Cardiac muscle cell (in vitro differentiated cells and primary cell): Measurements from ENCODE around the gene SLC25A39. TPM values are rescaled to one million over a fixed set of nuclear protein-coding genes. Genes with fewer than 3 reads are reported as not detected.

Experiments used
- DNase-seq, 2 donors: peaks; one replicate each; pipeline versions ENCODE4 v3.0.0 to v3.0.0-alpha.2; 2010 to 2017; ENCODE audit warnings: low read depth in 1 of 2, low spot score in 1 of 2
- H3K27ac ChIP-seq: fragments of 200-600 bp; sonication (generic); 2 replicates; pipeline ENCODE4 v1.5.1; 2016
- H3K27me3 ChIP-seq: fragments of 200-600 bp; sonication (generic); 2 replicates; pipeline ENCODE4 v1.6.0; 2016; ENCODE audit warnings: control low read depth
- H3K36me3 ChIP-seq: fragments of 200-600 bp; sonication (generic); 2 replicates; pipeline ENCODE4 v1.5.1; 2016; ENCODE audit warnings: control low read depth
- H3K4me1 ChIP-seq: fragments of 200-600 bp; sonication (generic); 2 replicates; pipeline ENCODE4 v1.8.1; 2017; ENCODE audit warnings: low read depth, mild to moderate bottlenecking, mixed run types
- H3K4me3 ChIP-seq: fragments of 200-600 bp; sonication (generic); 2 replicates; pipeline ENCODE4 v1.5.1; 2016; ENCODE audit warnings: mild to moderate bottlenecking
- H3K9me3 ChIP-seq: fragments of 200-600 bp; sonication (generic); 2 replicates; pipeline ENCODE4 v1.5.1; 2017; ENCODE audit warnings: low read depth, mild to moderate bottlenecking, control low read depth
- CTCF ChIP-seq: IDR thresholded peaks from 2 replicates; pipeline ENCODE4 v1.5.1; 2012; ENCODE audit warnings: low read depth, mild to moderate bottlenecking, low read length
- polyA plus RNA-seq: library from polyadenylated mRNA; unstranded; fragments of >200 nt; fragmentation: Nextera tagmentation; extraction: Ambion mirVana; gene quantifications from 2 replicates; pipeline ENCODE4 v1.2.1, GENCODE V29; 2016
- total RNA-seq: library from RNA; depleted of rRNA; stranded (reverse); fragments of >200 nt; gene quantifications from 2 replicates; pipeline ENCODE4 v1.2.3, GENCODE V29; 2016

Gene SLC25A39
- total and polyA plus RNA-seq, 2 experiments from 2014 or later, result 228 to 284 TPM

- Histone ChIP-seq H3K4me1 (no peaks in the 10 kb centered on the region), H3K36me3 (no peaks in the 10 kb centered on the region), H3K27me3 (no peaks in the 10 kb centered on the region), H3K27ac (no peak overlapping the region), H3K9me3 (no peaks in the 10 kb centered on the region), H3K4me3 (no peak overlapping the region)
- DNase-seq, result peak; percentile 97 to 99
- TF ChIP-seq CTCF, result no peak
These were observed 2.3 kb upstream of the SLC25A39 start for GRCh38 chr17:44326861-44327444.

- Histone ChIP-seq H3K4me3 (peak overlapping the region; percentile 53), H3K27me3 (no peaks in the 10 kb centered on the region), H3K9me3 (no peaks in the 10 kb centered on the region), H3K4me1 (no peaks in the 10 kb centered on the region), H3K36me3 (peaks cover 6% of the 10 kb centered on the region), H3K27ac (no peak overlapping the region)
- TF ChIP-seq CTCF, result no peak
- DNase-seq, result peak in 1 of 2 donors; percentile 44
These were observed 492 bp downstream of the SLC25A39 start for GRCh38 chr17:44324092-44324570.

GRCh38 chr17:44323359-44324091, 1.1 kb downstream of the SLC25A39 start:
- H3K9me3 ChIP-seq, result no peaks in the 10 kb centered on the region
- no peak overlapping the region for H3K27ac ChIP-seq
- peak overlapping the region; percentile 53 for H3K4me3 ChIP-seq
- no peak for TF ChIP-seq CTCF
- no peaks in the 10 kb centered on the region for H3K4me1 ChIP-seq
- H3K27me3 ChIP-seq, result no peaks in the 10 kb centered on the region
- no peak for DNase-seq
- peaks cover 6% of the 10 kb centered on the region for H3K36me3 ChIP-seq

- Histone ChIP-seq H3K27me3 (no peaks in the 10 kb centered on the region), H3K4me3 (no peak overlapping the region), H3K4me1 (no peaks in the 10 kb centered on the region), H3K36me3 (peaks cover 6% of the 10 kb centered on the region), H3K27ac (no peak overlapping the region), H3K9me3 (no peaks in the 10 kb centered on the region)
- no peak for DNase-seq
- TF ChIP-seq CTCF, result no peak
These were observed 2.3 kb downstream of the SLC25A39 start for GRCh38 chr17:44322236-44322895.

- Histone ChIP-seq H3K27me3 (peaks cover 1% of the 10 kb centered on the region), H3K4me1 (no peaks in the 10 kb centered on the region), H3K27ac (no peak overlapping the region), H3K9me3 (no peaks in the 10 kb centered on the region), H3K36me3 (peaks cover 6% of the 10 kb centered on the region), H3K4me3 (no peak overlapping the region)
- no peak for TF ChIP-seq CTCF
- no peak for DNase-seq
These were observed 3.1 kb downstream of the SLC25A39 start for GRCh38 chr17:44321246-44322120.
